ENCODE measurements around the gene C1orf210.

Gene C1orf210

DNA sequence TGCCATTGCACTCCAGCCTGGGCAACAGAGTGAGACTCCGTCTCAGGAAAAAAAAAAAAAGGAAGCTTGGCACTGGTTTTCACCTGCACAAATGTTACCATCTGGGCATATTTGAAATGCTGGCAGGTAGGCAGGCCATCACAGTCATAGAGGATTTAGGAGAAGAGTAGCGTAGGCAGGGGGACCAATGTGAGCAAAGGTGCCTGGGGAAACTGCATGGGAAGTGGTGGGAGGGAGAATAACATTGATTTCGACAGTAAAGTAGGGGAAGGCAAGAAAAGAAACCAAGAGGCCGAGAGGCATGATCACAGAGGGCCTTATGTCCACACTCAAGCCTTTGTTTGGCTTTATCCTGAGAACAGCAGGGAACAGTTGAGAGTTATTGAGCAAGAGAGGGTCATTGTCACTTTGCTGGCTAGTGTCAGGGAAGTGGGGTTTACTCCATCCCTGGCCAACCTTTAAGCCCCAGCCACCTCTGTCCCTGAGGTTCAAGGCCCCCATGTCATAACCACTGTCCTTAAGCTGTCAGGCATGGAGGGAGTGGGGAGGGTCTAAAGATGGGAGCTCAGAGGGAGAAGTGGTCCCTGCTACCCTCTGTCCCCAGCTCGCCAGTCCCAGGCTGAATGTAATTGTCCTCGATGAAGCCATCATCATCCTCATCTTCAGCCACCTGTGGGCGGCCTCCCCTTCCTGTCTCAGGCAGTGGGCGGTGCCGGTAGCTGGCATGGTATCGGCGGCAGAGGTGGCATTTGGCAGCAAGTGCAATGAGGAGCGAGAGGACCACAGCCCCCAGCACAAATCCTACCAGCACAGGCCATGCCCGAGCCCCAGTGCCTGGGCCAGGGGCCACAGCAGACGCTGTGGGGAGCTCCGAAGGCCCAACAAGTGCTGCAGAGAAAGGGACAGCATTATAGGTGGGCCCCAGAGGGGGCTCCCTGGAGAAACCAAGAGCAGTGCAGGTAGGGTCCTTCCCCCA, 2.9 kb downstream of the C1orf210 start:
- POLR2A ChIA-PET (ENCODE audit: low non-redundant PET): no interaction called here
- DNase-seq (ENCODE audit: low spot score): no peak
- TF ChIP-seq, protein P1, sequence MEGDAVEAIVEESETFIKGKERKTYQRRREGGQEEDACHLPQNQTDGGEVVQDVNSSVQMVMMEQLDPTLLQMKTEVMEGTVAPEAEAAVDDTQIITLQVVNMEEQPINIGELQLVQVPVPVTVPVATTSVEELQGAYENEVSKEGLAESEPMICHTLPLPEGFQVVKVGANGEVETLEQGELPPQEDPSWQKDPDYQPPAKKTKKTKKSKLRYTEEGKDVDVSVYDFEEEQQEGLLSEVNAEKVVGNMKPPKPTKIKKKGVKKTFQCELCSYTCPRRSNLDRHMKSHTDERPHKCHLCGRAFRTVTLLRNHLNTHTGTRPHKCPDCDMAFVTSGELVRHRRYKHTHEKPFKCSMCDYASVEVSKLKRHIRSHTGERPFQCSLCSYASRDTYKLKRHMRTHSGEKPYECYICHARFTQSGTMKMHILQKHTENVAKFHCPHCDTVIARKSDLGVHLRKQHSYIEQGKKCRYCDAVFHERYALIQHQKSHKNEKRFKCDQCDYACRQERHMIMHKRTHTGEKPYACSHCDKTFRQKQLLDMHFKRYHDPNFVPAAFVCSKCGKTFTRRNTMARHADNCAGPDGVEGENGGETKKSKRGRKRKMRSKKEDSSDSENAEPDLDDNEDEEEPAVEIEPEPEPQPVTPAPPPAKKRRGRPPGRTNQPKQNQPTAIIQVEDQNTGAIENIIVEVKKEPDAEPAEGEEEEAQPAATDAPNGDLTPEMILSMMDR (conservative IDR thresholded peaks at IDR 0.05; ENCODE audit: low read depth): no peak
- H3K27ac ChIP-seq: no peak overlapping the region
- CTCF ChIA-PET: interaction anchor here (0.7 kb wide), 1 partner anchor 44 kb away, joined by 3 read pairs; no protein-coding TSS in a partner anchor

DNA sequence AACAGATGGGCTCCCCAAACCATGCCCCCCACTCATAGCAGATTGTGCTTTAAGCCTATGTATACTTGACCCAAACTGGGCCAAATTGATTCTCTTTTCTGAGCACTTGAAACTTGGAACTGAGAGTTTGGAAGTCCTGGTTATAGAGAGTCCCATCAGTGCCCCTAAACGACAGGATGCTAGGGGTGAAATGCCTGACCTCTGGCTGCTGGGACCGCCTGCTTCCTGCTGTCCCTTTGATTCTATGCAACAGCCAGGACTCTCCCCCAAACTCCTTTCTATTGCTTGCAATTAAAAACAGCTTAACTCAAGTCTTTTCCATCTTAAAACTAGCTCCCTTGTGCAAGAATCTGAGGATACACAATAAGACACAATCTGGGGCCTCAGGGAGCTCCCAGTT, 4.7 kb downstream of the C1orf210 start:
- POLR2A ChIA-PET (ENCODE audit: low non-redundant PET): no interaction called here

DNA sequence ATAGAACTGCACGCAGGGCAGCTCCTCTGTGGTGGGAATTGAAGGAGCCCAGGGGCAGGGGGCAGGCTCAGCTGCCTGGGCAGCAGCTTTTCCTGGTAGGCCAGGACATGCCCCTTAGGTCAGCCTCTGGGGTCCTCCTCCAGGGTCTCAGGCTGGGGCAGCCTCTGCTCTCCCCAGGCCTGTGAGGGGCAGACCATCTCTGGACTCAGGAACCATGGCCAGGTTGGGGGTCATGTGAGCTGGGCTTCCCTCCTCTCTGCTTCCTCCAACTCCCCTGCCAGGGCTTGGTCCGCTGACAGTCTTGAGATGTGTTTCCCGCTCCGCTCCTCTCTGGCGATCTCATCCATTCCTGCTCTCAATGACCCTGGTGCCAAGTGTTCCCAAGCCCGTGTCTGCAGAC, 5.7 kb downstream of the C1orf210 start:
- no peak for DNase-seq (ENCODE audit: low spot score)
- TF ChIP-seq, protein P1 (conservative IDR thresholded peaks at IDR 0.05; ENCODE audit: low read depth): no peak
- CTCF ChIA-PET: interaction anchor here (0.9 kb wide), 1 partner anchor 35 kb away, joined by 3 read pairs; no protein-coding TSS in a partner anchor
- POLR2A ChIA-PET (ENCODE audit: low non-redundant PET): no interaction called here
- H3K27ac ChIP-seq: no peak overlapping the region

More for the DNA sequence above, 4.7 kb downstream of the C1orf210 start:
- H3K27ac ChIP-seq: no peak overlapping the region
- DNase-seq (ENCODE audit: low spot score): no peak
- TF ChIP-seq, protein P1 (conservative IDR thresholded peaks at IDR 0.05; ENCODE audit: low read depth): no peak
- CTCF ChIA-PET: interaction anchor here (0.7 kb wide), 1 partner anchor 174 kb away, joined by 3 read pairs; no protein-coding TSS in a partner anchor

DNA sequence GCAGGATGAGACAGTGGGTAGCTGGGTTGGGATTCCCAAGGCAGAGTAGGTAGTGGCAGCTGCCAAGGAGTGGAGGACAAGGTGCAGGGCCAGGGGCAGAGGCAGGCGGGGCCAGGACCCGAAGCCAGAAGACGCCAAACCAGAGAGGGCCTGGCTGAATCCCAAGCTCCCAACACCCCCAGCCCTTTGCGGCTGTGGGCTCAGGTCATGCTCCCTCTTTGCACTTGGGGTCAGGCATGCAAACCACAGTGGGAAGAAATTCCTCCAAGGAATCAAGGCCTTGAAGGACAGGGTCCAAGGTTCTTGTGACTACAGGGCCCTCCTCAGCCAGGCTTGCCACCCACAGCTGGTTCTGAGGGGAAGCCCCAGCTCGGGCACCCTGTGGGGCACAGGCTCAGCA, 6.2 kb downstream of the C1orf210 start:
- TF ChIP-seq, protein P1 (conservative IDR thresholded peaks at IDR 0.05; ENCODE audit: low read depth): no peak
- DNase-seq (ENCODE audit: low spot score): no peak
- CTCF ChIA-PET: interaction anchor here (0.9 kb wide), 1 partner anchor 34 kb away, joined by 3 read pairs; no protein-coding TSS in a partner anchor
- no peak overlapping the region for H3K27ac ChIP-seq
- POLR2A ChIA-PET (ENCODE audit: low non-redundant PET): no interaction called here

DNA sequence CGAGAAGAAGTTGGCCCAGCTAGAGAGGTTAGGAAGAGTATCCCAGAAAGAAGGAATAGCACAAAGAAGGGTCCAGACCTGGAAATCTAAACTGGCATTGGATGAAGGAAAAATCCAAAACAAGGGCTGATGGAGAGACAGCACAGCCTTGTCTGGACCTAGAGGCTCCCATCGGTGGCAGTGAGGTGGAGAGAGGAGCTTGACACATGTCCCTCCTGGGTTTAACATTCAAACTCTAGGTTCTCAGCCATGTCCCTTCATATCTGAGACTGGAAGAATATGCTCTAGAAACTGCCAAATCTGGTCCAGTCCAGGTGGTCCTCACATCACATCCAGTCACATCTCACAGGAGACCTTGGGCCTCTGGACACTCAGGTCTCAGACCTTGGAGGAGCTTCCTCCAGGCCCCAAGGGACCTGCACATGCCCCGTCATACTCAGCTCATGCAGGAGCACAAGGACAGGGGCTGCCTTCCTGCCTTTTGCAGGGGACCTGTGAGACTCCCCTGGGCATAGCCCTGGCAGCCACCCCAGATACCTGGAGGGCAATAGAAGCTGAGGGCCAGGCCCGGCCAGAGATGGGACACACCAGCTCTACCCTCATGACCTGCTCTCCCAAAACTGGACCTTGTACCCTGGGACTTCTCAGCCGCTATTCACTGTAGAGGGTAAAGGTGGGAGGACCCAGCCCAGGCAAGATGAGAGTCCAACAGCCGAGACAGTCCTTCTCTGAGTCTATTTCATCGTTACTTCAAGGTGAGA, 8.1 kb downstream of the C1orf210 start:
- no peak overlapping the region for H3K27ac ChIP-seq
- no peak for DNase-seq (ENCODE audit: low spot score)
- ChIA-PET POLR2A (ENCODE audit: low non-redundant PET) (no interaction called here), CTCF (no interaction called here)
- TF ChIP-seq, protein P1 (conservative IDR thresholded peaks at IDR 0.05; ENCODE audit: low read depth): no peak

DNA sequence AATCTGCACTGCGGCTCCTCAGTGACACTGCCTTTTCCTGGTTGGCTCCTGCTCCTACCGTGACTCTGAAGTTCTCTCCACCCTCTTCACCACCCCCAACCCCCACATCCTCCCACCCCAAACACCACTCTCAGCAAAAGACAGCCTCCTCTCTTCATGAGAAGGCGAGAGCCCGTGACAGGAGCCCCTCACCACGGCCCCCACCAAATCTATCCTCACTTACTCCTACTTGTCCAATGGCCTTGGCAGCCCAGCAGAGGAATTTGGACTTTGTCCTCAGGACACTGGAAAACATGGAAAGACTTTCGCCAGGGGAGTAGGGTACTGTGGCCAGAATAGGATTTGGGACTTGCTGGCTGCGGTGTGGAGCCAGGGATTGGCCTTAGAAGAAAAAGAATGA, 8.7 kb downstream of the C1orf210 start:
- no peak overlapping the region for H3K27ac ChIP-seq
- ChIA-PET CTCF (no interaction called here), POLR2A (ENCODE audit: low non-redundant PET) (no interaction called here)
- TF ChIP-seq, protein P1 (conservative IDR thresholded peaks at IDR 0.05; ENCODE audit: low read depth): no peak
- no peak for DNase-seq (ENCODE audit: low spot score)

Measured in RWPE1 (cell line).